Activated CD8-positive, alpha-beta memory T cell treated with anti-CD3 and anti-CD28 coated beads, Interleukin-2, amount 50 U/mL, for 24 hours (primary cell): ENCODE measurements around the gene CHRNA1.

Experiments
- DNase-seq: peaks from one replicate; pipeline ENCODE4 v3.0.0-alpha.2; 2020; ENCODE audit errors: extremely low read depth

Gene CHRNA1

GRCh38 chr2:174760845-174761473, 3.3 kb downstream of the CHRNA1 start:
- no peak for DNase-seq

- DNase-seq: no peak
Measured at GRCh38 chr2:174759381-174760065, 4.7 kb downstream of the CHRNA1 start.

GRCh38 chr2:174756743-174757142, 7.5 kb downstream of the CHRNA1 start:
- DNase-seq: no peak

- DNase-seq: no peak
Measured at GRCh38 chr2:174753038-174753633, 11.1 kb downstream of the CHRNA1 start.

GRCh38 chr2:174752403-174753037, 11.8 kb downstream of the CHRNA1 start:
- no peak for DNase-seq

GRCh38 chr2:174750923-174751441, 13.3 kb downstream of the CHRNA1 start:
- no peak for DNase-seq

GRCh38 chr2:174749793-174750192, 14.5 kb downstream of the CHRNA1 start:
- no peak for DNase-seq

- DNase-seq: peak; percentile 34
Measured at GRCh38 chr2:174748948-174749347, 15.3 kb downstream of the CHRNA1 start.

GRCh38 chr2:174745142-174745541, 19.1 kb downstream of the CHRNA1 start:
- no peak for DNase-seq

GRCh38 chr2:174744111-174744510, 20.2 kb downstream of the CHRNA1 start:
- no peak for DNase-seq

- DNase-seq: no peak
Measured at GRCh38 chr2:174740721-174741120, 23.6 kb downstream of the CHRNA1 start.

GRCh38 chr2:174738841-174739240, 25.4 kb downstream of the CHRNA1 start:
- DNase-seq: no peak

GRCh38 chr2:174731546-174731945, 32.7 kb downstream of the CHRNA1 start:
- DNase-seq: no peak

- no peak for DNase-seq
Measured at GRCh38 chr2:174730698-174731018, 33.6 kb downstream of the CHRNA1 start.

- no peak for DNase-seq
Measured at GRCh38 chr2:174729797-174730697, 34.2 kb downstream of the CHRNA1 start.

- DNase-seq: no peak
Measured at GRCh38 chr2:174728096-174728495, 36.2 kb downstream of the CHRNA1 start.

- DNase-seq: no peak
Measured at GRCh38 chr2:174726212-174726611, 38.1 kb downstream of the CHRNA1 start.

- no peak for DNase-seq
Measured at GRCh38 chr2:174722942-174723592, 41.2 kb downstream of the CHRNA1 start.

- DNase-seq: no peak
Measured at GRCh38 chr2:174719016-174719415, 45.3 kb downstream of the CHRNA1 start.

GRCh38 chr2:174718591-174718990, 45.7 kb downstream of the CHRNA1 start:
- no peak for DNase-seq

GRCh38 chr2:174717916-174718315, 46.4 kb downstream of the CHRNA1 start:
- DNase-seq: no peak
